Measurements from ENCODE around the gene RBM33.

DNA sequence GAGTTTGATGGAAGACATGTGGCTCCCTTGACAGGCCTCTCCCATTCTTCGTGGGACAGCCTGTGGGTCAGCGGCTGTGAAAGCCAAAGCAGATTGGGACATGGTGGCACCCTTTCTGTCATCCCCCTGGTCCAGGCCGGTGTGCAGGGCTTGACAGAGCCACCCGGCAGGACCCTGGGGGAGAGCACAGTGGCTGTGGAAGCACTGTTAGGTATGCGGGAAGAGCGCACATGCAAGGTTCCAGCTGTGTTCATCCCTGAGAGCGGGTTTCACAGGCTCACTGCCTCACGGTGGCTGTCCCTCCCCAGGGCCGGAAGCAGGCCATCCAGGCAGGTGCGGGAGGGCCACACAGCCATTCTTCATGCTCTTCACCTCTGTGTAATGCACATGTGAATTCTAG lies 138.0 kb downstream of the RBM33 start:
- TF ChIP-seq, protein P1, sequence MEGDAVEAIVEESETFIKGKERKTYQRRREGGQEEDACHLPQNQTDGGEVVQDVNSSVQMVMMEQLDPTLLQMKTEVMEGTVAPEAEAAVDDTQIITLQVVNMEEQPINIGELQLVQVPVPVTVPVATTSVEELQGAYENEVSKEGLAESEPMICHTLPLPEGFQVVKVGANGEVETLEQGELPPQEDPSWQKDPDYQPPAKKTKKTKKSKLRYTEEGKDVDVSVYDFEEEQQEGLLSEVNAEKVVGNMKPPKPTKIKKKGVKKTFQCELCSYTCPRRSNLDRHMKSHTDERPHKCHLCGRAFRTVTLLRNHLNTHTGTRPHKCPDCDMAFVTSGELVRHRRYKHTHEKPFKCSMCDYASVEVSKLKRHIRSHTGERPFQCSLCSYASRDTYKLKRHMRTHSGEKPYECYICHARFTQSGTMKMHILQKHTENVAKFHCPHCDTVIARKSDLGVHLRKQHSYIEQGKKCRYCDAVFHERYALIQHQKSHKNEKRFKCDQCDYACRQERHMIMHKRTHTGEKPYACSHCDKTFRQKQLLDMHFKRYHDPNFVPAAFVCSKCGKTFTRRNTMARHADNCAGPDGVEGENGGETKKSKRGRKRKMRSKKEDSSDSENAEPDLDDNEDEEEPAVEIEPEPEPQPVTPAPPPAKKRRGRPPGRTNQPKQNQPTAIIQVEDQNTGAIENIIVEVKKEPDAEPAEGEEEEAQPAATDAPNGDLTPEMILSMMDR (optimal IDR thresholded peaks at IDR 0.05 in 1 of 3, IDR thresholded peaks at IDR 0.05 in 1 of 3, conservative IDR thresholded peaks at IDR 0.05 in 1 of 3; ENCODE audit: extremely low read depth in 1 of 3, insufficient read depth in 2 of 3, low read length in 3 of 3), result no peak
- no peak for TF ChIP-seq EZH2 (IDR thresholded peaks at IDR 0.05; ENCODE audit: low read length)
